Measurements from ENCODE around the gene CXXC5.

Gene CXXC5

DNA sequence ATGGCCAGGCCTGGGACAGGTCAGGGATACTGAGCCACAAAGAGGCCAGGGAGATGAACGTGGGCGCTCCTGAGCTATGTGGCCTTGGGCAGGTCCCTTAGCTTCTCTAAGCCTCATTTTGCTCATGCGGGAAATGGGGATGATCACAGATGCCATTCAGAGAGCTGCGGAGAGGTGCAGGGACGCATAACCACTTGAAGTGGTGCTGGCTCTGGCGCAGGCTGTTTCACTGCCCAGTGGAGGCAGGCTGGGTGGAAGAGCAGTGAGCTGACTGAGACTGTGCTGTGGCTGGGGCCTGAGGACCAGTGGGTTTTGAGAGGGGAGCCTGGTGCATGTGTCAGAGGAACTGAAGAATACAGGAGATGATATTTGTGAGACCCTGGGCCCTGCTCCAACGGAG lies 18.4 kb downstream of the CXXC5 start:
- peak; percentile 22 for DNase-seq (ENCODE audit: low spot score)

DNA sequence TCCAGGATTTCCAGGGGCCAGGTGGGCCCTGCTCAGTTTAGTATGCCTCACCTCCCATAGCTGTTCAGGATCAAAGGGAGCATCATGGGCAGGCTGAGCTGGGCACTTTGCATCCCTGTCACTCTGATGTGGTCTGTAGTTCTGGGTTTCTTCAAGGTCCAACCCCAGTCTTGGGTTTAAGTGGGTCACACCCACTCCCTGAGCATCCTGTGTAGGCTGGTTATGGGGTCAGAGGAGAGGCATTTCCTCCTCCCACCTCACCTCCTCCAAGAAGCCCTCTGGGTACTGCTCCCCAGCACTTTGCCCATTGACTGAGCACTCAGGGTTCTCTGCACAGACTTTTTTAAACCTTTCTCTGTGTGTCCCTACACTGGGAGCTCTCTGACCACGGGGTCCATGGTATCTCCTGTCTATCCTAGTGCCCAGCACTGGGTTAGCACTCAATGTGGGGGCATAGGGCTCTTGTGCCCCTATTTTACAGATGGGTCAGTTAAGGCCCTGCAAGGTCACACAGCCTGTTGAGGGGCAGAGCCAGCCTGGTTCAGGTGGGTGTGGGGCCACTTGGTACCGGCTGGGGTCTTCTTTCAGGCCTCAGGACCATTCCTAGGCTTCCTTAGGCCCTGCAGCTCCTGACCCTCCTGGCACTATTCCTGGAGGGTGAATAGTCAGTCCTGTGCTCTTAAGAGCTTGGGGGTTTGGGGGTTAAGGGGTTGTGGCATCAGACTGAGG lies 19.0 kb downstream of the CXXC5 start:
- DNase-seq (ENCODE audit: low spot score), result no peak

DNA sequence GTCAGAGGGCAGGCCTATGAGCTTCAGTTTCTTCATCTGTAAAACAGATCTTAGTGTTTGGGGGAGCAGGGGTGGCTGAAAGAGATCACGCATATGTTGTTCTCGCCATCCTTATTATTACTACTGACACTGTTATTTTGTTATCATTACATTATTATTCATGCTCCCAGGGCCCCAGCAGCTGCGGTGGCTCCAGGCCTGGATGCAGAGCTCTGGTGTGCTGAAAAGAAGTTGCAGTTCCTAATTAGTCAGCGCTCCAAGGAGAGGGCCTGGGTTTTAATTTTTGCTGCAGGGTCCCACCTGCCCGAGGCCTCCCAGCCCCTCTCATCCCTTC lies 19.5 kb downstream of the CXXC5 start:
- no peak for DNase-seq (ENCODE audit: low spot score)

DNA sequence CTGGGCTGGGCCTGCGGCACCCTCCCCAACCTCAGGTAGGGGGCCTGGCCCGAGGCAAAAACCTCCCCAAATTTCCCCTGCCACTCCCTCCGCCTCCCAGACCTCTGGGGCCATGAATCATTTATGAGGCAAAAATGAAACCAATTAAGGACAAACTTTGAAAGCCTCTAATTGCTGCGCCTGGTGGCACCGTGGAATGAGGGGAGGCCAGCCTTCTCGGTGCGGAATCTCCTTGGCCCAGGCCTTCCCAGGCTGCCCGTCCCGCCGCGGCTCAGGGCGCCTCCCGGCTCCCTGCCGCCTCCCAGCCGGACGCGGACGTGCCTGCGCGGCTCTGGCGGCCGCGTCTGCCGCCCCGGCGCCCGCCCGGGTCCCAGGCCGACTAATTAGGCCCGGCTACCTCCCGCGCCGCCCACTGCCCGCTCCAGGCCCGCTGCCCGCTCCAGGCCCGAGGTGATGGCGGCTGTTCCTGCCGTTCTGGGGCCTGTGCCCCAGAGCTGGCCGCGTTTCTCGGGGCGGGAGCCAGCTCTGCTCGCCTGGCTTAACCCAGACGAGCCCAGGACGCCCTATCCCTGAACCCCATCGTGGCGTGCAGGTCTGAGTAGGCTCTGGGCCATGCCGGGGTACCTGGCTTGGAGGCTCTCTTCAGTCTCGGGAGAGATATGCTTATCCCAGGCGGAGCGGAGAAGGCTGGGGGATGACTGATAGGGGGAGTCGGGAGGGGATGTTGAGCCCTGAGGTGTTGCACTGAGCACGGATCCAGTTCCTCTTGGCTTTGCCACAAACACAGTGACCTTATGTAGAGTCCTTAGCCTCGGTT lies 20.1 kb downstream of the CXXC5 start:
- DNase-seq (ENCODE audit: low spot score), result no peak

DNA sequence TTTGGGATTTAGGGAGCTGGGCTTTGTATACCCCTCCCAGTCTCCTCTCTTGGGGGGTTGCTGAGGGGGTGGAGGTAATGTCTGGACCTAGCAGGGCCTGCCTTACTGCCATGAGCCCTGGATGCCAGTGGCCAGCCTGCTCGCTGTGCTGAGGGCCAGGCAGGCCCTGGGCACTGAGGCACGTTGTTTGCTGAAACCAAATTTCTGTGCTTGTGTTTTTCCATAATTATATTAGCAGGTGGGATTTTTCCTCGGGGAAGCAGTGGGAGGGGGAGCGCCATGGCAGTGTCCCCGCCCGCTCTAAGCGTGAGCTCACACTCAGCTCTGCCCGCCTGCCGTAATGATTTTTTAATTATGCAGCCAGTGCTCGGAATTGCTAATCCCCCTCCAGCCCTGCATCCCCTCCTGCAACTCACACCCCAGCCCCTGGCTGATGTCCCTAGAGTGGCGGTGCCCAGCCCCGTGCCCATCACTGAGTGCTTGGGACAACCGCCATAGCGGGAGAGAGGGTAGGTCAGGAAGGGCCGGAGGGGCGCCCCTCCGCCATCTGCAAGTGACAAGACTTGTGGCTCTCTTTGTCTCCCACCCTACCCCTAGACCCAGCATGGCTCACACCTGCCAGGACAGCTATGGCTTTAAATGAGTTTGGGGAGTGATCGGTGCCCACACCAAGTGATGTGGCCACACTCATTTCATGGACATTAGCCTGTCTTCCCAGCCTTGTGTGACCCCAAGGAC lies 20.9 kb downstream of the CXXC5 start:
- no peak for DNase-seq (ENCODE audit: low spot score)

DNA sequence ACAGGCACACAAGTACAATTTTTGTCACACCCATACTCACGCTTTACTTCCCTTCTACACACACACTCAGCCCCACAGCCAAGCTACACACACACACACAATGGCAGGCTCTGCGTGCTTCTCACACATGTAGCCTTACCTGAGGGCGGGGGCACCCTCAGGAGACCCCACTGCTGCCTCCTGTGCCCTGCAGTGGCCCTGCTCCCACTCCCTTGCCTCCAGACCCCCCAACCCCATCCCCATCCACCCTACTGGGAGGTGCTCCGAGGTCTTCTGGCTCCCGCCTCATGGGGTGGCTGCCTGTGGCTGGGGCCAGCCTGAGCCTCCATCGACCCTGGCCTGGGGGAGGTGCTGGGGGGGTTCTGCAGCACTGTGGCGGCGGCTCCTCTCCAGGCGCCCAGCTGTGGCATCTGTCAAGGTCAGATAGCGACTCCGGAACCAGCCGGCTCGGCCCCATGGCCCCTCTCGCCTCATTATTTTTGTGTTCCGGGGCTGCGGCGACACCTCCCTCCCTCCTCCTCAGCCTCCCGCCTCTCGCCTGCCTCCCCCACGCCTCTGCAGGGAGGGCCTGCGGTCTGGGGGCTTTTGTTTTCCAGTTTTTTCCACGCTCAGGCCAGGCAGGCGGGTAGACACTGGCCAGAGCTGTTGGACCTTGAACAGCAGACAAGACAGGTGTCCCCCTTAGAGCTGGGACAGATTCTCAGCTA lies 21.7 kb downstream of the CXXC5 start:
- DNase-seq (ENCODE audit: low spot score), result no peak

DNA sequence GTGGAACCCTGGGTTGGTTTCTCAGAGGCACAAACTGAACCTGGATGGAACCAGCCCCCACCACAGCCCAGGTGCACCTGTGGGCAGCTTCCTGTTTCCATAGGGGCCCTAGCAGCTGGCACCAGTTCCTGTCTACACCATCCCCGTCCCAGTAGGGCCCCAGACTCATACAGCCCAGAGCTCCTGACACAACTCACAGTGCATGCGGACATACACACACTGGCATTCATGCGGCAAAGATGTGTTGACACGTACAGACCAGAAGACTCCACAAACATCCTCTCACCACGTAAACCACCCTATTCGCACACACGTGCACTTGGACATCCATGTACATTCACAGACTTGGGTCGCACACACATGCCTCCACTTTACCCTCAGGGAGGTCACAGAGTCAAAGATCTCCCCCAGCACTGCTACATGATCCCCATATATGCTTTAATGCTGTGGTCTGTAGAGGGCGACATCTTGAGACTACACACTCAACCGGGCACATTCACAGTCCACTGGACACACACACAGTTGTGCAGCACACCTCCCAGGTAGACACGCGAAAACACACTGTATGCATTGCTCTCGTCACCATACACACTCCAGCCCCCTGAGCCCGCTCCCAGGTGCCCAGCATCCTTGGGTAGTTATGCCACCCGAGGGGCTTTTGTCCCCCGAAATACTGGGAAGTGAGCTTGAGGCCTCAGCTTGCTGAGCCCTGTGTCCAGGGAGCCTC lies 22.4 kb downstream of the CXXC5 start:
- no peak for DNase-seq (ENCODE audit: low spot score)

DNA sequence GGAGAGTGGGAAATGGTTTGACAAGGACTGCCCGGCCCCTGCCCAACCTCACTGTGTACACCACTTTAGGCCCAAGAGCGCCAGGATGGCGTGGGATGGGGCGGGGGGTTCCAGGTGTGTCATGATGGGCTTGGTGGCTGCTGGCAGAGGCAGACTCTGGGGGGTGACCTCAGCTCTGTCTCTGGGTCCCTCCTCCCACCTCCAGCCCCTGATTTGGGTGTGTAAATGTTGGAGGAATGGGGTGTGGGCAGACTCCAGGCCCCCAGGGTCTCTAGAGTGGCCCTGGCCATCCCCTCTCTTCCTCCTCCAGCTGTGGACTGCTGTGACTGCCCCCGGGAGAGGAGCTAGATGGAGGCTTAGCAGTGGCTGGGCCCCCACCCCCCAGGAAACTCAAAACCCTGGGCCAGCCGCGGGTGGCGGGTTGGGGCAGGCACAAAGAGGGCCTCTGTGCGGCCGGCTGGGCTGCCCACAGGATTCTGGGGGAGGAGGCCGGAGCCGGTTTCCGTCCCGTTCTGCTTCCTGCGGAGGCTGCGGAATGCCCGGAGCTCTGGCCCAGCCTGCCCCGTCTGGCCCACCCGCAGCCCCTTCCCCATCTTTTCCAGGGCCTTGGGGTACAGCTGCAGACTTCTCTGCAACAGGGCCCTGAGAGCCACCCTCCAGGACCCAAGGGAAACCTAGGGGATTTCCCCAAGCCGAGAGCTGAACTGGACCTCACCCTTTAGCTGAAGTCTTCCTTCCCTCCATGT lies 23.1 kb downstream of the CXXC5 start:
- peak; percentile 90 for DNase-seq (ENCODE audit: low spot score)

DNA sequence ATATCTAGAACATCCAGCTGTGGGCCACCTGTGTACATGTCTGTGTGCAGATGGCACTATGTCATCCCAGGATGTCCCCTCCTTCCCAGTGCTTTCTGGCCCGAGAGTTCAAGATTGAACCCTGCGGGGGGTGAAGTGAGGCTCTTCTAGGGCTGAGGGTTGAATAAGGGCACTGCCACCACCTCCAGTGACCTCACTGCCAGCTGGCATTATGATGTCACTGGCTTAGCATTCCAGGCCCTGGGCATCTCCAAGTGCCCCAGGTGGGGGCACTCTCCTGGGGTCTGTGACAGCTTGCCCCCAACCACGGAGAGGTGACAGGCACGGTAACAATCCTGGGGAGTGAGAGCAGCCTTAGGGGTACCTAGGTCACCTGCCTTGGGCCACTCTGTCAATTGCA lies 27.1 kb downstream of the CXXC5 start:
- DNase-seq (ENCODE audit: low spot score), result no peak

DNA sequence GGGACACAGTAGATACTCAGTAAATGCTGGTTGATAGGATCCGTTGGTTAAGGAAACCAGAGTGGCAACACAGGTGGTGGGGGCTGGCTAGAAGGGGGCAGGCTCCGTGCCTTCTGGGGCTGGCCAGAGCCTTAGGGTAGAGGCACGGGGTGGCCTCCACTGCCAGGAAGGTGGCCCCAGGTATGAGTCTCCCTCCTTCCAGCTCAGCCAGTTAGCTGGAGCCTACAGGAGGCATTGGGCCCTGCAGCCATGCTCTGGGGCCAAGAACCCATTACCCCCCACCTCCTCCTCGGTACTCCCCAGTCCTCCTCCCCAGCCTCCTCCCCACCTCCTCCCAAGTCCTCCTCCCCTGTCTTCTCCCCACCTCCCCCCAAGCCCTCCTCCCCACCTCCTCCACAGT lies 27.7 kb downstream of the CXXC5 start:
- DNase-seq (ENCODE audit: low spot score), result no peak

DNA sequence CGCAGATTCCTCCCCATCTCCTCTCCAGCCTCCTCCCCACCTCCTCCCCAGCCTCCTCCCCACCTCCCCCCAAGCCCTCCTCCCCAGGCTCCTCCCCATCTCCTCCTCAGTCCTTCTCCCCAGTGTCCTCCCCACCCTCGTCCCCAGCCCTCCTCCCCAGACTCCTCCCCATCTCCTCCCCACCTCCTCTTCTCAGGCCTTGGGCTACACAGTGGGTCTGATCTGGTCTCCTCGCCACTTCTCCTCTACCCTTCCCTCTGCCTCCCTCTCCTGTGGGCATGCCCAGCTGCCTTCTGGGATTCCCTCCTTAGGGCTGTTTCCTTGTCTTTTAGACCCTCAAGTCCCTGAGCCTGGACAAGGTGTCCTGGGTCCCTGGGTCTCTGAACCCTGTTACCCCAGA lies 28.3 kb downstream of the CXXC5 start:
- peak; percentile 39 for DNase-seq (ENCODE audit: low spot score)

DNA sequence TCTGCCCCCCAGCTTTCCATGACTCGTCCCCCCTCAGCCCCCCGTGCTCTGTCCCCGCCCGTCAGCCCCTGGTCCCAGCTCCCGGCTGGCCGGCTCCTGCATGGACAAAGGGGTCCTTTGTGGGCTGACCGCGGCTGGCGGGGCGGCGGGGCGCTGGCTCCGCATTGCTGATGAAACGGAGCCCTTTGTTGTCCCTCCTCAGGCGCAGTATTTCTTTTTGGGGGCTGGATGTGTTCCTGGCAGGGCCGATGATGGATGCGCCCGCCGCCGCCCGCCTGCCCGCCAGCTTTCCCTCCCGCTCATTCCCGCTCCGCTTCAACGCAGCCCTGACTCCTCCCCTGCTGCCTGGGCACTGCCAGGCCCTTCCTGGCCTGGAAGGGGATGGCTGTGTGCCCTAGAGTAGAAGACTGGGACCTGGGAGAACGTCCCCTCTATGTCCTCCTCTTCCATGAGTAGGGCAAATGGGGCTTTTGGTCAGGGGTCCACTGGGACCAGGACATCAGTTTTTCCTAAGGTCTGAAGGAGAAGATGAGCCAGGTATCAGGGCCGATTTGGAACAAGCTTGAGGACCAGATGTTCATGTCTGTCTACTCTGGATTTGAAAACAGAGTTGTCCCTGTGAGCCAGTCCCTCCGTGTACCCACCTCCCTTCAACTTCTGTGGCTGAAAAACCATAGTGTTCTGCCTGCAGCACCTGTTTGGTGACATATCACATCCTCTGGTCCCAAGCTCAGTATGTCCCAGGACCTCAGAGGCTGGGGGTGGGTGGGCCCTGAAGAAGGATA lies 29.0 kb downstream of the CXXC5 start:
- DNase-seq (ENCODE audit: low spot score), result peak; percentile 95

DNA sequence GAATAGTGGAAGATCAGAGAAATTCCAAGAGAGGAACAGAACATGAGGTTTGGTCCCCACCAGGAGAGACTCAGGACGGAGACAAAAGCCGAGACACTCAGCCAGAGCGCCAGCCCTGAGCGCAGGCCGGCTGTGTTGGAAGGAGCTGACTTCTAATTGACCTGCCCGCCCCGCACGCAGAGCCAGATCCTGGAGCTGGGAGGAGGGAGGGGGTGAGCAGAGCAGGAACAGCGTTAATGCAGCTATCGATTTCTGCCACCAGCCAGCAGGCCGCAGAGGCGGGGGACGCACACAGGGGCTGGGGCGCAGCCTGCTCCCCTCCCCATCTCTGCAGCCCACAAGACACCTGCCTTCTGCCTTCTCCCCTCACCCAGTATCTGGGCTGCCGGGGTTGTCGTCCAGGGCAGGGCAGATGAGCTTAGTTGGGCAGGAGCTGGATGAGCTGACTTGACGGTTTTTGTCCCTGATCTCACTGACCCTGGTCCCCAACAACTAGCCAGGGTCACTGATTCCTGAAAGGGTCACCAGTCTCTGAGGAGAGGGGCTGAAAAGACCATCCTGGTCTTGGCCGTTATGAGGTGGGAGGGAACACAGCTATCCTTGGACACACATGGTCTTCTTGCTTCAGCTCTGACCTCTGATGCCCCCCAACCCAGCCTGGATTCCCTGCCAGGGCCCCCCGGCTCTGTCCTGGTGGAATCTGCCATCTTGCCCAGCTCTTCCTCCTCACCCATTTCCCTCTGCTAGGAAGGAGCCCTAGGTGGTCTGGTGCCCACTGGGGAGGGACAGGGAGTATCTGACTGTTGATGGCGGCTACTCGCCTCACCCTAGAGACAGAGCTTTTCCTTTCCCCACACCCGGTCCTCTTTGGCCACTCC lies 29.8 kb downstream of the CXXC5 start:
- DNase-seq (ENCODE audit: low spot score), result peak; percentile 63

DNA sequence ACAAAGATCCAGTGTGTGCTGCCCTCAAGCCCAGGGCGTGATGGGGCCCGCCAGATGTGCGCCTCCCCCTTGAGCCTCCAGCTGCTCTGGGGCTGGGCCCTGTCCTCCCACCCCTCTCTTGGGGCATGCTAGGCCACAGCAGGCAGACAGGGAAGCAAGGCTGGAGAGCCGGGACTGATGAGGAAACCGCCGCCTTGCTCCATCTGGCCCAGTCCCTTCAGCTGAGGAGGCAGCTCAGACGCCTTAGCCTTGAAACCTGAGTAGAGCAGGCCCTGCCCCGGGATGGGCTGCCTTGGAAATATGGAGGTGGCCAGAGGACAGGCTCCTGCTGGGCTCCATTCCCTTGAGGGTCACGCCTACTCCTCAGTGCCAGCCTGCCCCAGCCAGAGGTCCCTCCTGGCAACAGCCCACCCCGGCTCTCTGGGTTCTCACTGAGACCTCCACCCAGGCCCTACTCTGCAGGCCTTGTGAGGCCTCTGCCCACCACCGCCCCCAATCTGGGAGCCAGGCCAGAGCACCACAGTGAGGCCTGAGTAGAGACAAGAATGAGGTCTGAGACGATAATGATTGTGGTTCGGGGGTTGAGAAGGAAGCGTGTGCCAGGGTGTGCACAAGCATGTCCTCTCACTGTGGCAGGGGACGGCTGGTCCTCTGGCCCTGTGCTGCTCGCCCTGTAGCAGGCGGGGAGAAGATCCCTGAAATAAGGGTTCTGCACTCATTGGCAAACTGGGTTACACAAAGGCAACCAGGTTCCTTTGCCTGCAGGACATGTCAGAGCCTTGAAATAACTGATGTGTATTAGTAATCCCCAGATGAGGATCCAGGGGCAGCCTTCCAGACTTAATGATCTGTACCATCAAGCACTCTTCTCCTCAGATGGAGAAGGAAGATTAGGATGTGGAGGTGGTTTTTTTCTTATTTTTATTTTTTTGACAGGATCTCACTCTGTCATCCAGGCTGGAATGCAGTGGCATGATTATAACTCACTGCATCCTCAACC lies 30.9 kb downstream of the CXXC5 start:
- DNase-seq (ENCODE audit: low spot score), result peak; percentile 80

DNA sequence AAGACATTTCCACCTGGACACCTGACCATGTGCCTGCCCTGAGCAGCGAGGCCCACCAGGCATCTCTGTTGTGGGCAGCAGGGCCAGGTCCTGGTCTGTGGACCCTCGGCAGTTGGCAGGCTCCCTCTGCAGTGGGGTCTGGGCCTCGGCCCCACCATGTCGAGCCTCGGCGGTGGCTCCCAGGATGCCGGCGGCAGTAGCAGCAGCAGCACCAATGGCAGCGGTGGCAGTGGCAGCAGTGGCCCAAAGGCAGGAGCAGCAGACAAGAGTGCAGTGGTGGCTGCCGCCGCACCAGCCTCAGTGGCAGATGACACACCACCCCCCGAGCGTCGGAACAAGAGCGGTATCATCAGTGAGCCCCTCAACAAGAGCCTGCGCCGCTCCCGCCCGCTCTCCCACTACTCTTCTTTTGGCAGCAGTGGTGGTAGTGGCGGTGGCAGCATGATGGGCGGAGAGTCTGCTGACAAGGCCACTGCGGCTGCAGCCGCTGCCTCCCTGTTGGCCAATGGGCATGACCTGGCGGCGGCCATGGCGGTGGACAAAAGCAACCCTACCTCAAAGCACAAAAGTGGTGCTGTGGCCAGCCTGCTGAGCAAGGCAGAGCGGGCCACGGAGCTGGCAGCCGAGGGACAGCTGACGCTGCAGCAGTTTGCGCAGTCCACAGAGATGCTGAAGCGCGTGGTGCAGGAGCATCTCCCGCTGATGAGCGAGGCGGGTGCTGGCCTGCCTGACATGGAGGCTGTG lies 32.4 kb downstream of the CXXC5 start:
- DNase-seq (ENCODE audit: low spot score), result no peak

DNA sequence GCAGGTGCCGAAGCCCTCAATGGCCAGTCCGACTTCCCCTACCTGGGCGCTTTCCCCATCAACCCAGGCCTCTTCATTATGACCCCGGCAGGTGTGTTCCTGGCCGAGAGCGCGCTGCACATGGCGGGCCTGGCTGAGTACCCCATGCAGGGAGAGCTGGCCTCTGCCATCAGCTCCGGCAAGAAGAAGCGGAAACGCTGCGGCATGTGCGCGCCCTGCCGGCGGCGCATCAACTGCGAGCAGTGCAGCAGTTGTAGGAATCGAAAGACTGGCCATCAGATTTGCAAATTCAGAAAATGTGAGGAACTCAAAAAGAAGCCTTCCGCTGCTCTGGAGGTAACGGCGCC lies 32.9 kb downstream of the CXXC5 start:
- no peak for DNase-seq (ENCODE audit: low spot score)

DNA sequence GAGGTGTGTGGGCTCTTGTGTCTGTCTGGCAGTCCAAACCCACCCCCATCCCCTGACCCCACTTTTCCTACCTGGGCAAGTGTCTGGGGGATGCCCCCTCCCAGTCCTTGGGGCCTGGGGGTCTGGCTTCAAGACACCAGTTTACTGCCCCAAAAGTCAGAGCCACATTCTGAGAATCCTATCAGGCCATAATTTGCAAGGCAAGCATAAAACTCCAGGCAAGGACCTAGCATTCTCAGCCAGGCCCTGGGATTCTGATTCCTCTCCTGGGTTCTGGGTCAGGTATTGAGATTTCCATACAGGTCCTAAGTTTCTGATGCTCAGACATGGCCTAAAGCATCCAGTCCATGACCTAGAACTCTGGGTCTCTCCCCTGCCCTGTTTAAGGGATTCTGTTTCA lies 33.3 kb downstream of the CXXC5 start:
- DNase-seq (ENCODE audit: low spot score), result no peak
